Measurements from ENCODE around the gene IL1RL1.
A peak's percentile ranks its signal among the peaks of the same experiment; 100 is the strongest.

IL1RL1 gene

GRCh38 chr2:102350137-102350793 lies 38.9 kb downstream of the IL1RL1 start:
- no peak for DNase-seq (ENCODE audit: low read depth)
- TF ChIP-seq, protein P1, sequence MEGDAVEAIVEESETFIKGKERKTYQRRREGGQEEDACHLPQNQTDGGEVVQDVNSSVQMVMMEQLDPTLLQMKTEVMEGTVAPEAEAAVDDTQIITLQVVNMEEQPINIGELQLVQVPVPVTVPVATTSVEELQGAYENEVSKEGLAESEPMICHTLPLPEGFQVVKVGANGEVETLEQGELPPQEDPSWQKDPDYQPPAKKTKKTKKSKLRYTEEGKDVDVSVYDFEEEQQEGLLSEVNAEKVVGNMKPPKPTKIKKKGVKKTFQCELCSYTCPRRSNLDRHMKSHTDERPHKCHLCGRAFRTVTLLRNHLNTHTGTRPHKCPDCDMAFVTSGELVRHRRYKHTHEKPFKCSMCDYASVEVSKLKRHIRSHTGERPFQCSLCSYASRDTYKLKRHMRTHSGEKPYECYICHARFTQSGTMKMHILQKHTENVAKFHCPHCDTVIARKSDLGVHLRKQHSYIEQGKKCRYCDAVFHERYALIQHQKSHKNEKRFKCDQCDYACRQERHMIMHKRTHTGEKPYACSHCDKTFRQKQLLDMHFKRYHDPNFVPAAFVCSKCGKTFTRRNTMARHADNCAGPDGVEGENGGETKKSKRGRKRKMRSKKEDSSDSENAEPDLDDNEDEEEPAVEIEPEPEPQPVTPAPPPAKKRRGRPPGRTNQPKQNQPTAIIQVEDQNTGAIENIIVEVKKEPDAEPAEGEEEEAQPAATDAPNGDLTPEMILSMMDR (IDR thresholded peaks at IDR 0.05; ENCODE audit: low read depth, low read length, missing control alignments), result no peak
- H3K4me3 ChIP-seq (ENCODE audit: low read depth, low read length), result no peak overlapping the region
- in situ Hi-C loops (cut with HindIII; ENCODE audit: low sequenced_read_pairs), result loop anchor here (5.0 kb wide), 1 partner anchor 98 kb away; no protein-coding TSS in a partner anchor

- TF ChIP-seq, protein P1 (IDR thresholded peaks at IDR 0.05; ENCODE audit: low read depth, low read length, missing control alignments), result peak; percentile 85
- H3K4me3 ChIP-seq (ENCODE audit: low read depth, low read length), result peak within 1 kb of the TSS; percentile 76
- peak; percentile 23 for DNase-seq (ENCODE audit: low read depth)
- in situ Hi-C loops (cut with HindIII; ENCODE audit: low sequenced_read_pairs), result no loop called here
Observed at GRCh38 chr2:102355526-102356380, 44.4 kb downstream of the IL1RL1 start, which contains the start of gene IL18R1. Gene IL18R1 (plus strand): TSS chr2:102355796. CDS start chr2:102362661, 6,865 bp downstream.

- DNase-seq (ENCODE audit: low read depth), result no peak
- TF ChIP-seq, protein P1 (IDR thresholded peaks at IDR 0.05; ENCODE audit: low read depth, low read length, missing control alignments), result no peak
- H3K4me3 ChIP-seq (ENCODE audit: low read depth, low read length), result peak overlapping the region; percentile 76
- in situ Hi-C loops (cut with HindIII; ENCODE audit: low sequenced_read_pairs), result no loop called here
Observed at GRCh38 chr2:102356381-102356712, 45.0 kb downstream of the IL1RL1 start.

DNA sequence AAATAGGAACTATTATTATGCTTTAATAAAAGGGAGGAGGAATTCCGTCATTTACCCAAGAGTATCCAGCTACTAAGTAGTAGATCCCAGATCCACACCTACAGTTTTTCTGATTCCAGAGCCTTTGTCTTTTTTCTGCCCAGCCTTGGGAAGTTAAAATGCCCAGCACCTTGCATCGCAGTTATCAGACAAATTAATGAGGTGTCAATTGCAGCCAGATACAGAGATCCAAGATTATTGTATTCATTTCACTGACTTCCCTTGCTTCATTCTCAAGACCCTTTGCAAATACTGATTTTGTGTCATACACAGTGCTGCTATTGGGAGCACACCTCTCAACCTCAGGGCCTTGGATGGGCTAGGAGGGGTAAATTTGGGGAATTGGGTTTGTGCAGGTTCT lies 45.4 kb downstream of the IL1RL1 start:
- DNase-seq (ENCODE audit: low read depth), result no peak
- TF ChIP-seq, protein P1 (IDR thresholded peaks at IDR 0.05; ENCODE audit: low read depth, low read length, missing control alignments), result no peak
- H3K4me3 ChIP-seq (ENCODE audit: low read depth, low read length), result peak overlapping the region; percentile 76
- in situ Hi-C loops (cut with HindIII; ENCODE audit: low sequenced_read_pairs), result no loop called here

DNA sequence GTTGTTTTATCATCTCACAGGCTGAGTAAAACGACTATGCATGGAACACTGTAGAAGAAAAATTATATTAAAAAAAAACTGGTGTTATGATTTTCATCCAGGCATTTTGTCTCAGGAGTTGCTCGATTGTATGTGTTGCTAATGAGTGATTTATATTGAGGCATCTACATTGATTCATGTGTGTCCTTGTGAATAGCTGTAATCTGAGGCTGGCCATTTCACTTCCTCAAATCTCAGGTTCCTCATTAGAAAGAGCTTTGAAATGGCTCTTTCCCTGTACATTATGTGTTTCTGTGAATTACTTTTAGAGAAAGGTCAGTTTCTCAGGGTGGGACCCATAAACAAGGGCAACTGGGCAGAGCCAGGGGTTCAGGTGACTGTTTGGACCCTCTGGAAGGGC lies 46.6 kb downstream of the IL1RL1 start:
- DNase-seq (ENCODE audit: low read depth), result no peak
- TF ChIP-seq, protein P1 (IDR thresholded peaks at IDR 0.05; ENCODE audit: low read depth, low read length, missing control alignments), result no peak
- no peak overlapping the region for H3K4me3 ChIP-seq (ENCODE audit: low read depth, low read length)
- in situ Hi-C loops (cut with HindIII; ENCODE audit: low sequenced_read_pairs), result no loop called here

DNA sequence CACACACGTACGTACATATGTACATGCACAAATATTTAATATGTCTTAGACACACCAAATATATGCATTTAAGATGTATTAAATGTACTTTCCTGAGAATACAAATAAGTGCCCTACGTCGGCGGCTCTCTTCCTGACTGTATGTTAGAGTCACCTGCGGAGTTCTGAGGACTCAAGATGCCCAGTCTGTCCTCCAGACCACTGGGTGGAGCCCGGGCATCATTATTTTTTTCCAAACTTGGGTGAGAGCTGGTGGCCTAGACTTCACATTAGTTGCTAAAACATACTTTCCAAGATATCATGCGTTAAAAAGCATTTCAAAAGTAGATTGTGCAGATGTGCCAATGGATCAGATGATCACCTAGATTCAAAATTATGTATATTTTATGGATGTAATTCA lies 47.1 kb downstream of the IL1RL1 start:
- in situ Hi-C loops (cut with HindIII; ENCODE audit: low sequenced_read_pairs), result no loop called here
- TF ChIP-seq, protein P1 (IDR thresholded peaks at IDR 0.05; ENCODE audit: low read depth, low read length, missing control alignments), result no peak
- no peak overlapping the region for H3K4me3 ChIP-seq (ENCODE audit: low read depth, low read length)
- no peak for DNase-seq (ENCODE audit: low read depth)

All from astrocyte of the cerebellum (primary cell).